Upper lobe of left lung (tissue), 4 donors: ENCODE measurements around the gene CD302.

ENCODE experiments used
- CTCF ChIP-seq, 6 experiments: fragments of 450-650 bp in 4 of 6; fragments of 200-600 bp in 2 of 6; sonication (generic) in 2 of 6; IDR thresholded peaks; one replicate each; pipeline ENCODE4 v1.5.1; 2016 to 2019; ENCODE audit warnings: antibody characterized with exemption in 6 of 6
- EP300 ChIP-seq, 4 donors: sonication (generic); formaldehyde crosslinking; IDR thresholded peaks; one replicate each; pipeline ENCODE4 v1.5.1; 2017; ENCODE audit warnings: antibody characterized with exemption in 4 of 4, control low read depth in 2 of 4
- POLR2AphosphoS5 ChIP-seq, 2 donors: sonication (generic); formaldehyde crosslinking; IDR thresholded peaks; one replicate each; pipeline ENCODE4 v1.5.1; 2017; ENCODE audit warnings: antibody characterized with exemption in 2 of 2

GRCh38 chr2:159775021-159775420 lies 23.0 kb downstream of the CD302 start:
- TF ChIP-seq CTCF (IDR thresholded peaks at IDR 0.05) (no peak), EP300 (IDR thresholded peaks at IDR 0.05) (no peak), POLR2AphosphoS5 (IDR thresholded peaks at IDR 0.05) (no peak)
